Measurements from ENCODE around the gene SPECC1. TPM values are rescaled to one million over a fixed set of nuclear protein-coding genes. Genes with fewer than 3 reads are reported as not detected.

The SPECC1 gene
- total and polyA plus RNA-seq, 2 donors (not counting 3 experiments of a cell fraction or from before 2014, with no cell fraction given), result 5.3 to 20.4 TPM

DNA sequence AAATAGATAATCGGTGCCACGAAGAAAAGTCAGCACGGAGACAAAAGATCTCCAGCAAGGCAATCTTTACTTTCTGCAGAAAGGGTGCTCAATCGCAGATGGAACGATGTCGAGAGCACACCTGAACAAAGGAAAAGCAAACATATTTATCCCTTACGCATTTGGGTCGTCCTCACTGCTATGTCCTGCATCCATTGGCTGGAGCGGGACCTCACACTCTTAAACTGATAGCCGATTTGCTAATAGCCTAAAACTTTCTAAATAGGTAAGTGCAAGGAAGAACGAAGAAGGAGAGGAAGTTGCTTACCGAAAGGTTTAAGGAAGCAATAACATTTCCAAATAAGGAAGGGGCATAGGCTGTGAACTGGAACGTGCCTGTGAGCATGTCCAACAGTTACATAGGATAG is 30.4 kb upstream of the SPECC1 start:
- TF ChIP-seq JUN (IDR thresholded peaks at IDR 0.05; ENCODE audit: borderline replicate concordance, insufficient read depth, insufficient read length, low read depth) (no peak), CTCF (IDR thresholded peaks at IDR 0.05; ENCODE audit: extremely low read depth in 1 of 2, insufficient read depth in 1 of 2, low read depth in 1 of 2, low read length in 2 of 2) (no peak), FOS (IDR thresholded peaks at IDR 0.05; ENCODE audit: borderline replicate concordance, insufficient read depth, low read length) (no peak), MAX (IDR thresholded peaks at IDR 0.05; ENCODE audit: insufficient read depth, insufficient read length) (no peak), POLR2AphosphoS5 (IDR thresholded peaks at IDR 0.05; ENCODE audit: insufficient read depth, low read depth, low read length) (no peak), GATA2 (IDR thresholded peaks at IDR 0.05; ENCODE audit: insufficient read depth, insufficient read length, low read depth, low read length) (no peak), POLR2A (IDR thresholded peaks at IDR 0.05; ENCODE audit: low read depth, low read length) (no peak)
- H3K79me2 ChIP-seq (ENCODE audit: control insufficient read depth, insufficient read depth, low read length), result peaks cover 41% of the 10 kb centered on the region

More for the DNA sequence above, 30.4 kb upstream of the SPECC1 start:
- no TSS peak for BruUV-seq (replicated peaks)
- CTCF ChIA-PET, result interaction anchor here (1.9 kb wide), 1 partner anchor 31 kb away, joined by 10 read pairs; the partner anchor contains the start of gene SPECC1
- Histone ChIP-seq H3K9me3 (replicated peaks; ENCODE audit: control insufficient read depth, insufficient read depth, low read length) (no peaks in the 10 kb centered on the region), H2AFZ (ENCODE audit: low read depth, low read length) (no peak overlapping the region), H3K9ac (replicated peaks; ENCODE audit: extremely low read depth, insufficient read depth, low read length) (no peak overlapping the region), H4K20me1 (replicated peaks; ENCODE audit: control insufficient read depth, extremely low read depth, insufficient read depth, low read length) (no peaks in the 10 kb centered on the region), H3K4me2 (ENCODE audit: insufficient read depth, low read length) (no peak overlapping the region), H3K9me1 (replicated peaks; ENCODE audit: control insufficient read depth, extremely low read depth, insufficient read depth, low read length) (no peaks in the 10 kb centered on the region), H3K4me3 (replicated peaks in 1 of 3; ENCODE audit: insufficient read depth in 1 of 3, low read depth in 1 of 3, low read length in 3 of 3) (no peak overlapping the region), H3K36me3 (ENCODE audit: control insufficient read depth in 2 of 2, extremely low read depth in 1 of 2, insufficient read depth in 2 of 2, low read length in 2 of 2) (no peaks in the 10 kb centered on the region), H3K4me1 (ENCODE audit: control insufficient read depth, extremely low read depth, insufficient read depth, low read length) (peaks cover 7% of the 10 kb centered on the region), H3K27me3 (ENCODE audit: control insufficient read depth in 2 of 2, insufficient read depth in 2 of 2, low read length in 2 of 2) (no peaks in the 10 kb centered on the region), H3K27ac (ENCODE audit: insufficient read depth, low read depth, low read length) (no peak overlapping the region)
- POLR2A ChIA-PET, result no interaction called here
- FAIRE-seq (no peak), DNase-seq (ENCODE audit: low read depth, low spot score) (no peak)
- intact Hi-C loops (cut with micrococcal nuclease) (loop anchor here (10.0 kb wide), 1 partner anchor 114 kb away; the partner anchor contains the start of gene ULK2), dilution Hi-C loops (cut with MboI; ENCODE audit: extremely low pct_ligation_motif_present, low sequenced_read_pairs) (no loop called here)
